ENCODE measurements around the gene NT5DC3.

Gene NT5DC3

DNA sequence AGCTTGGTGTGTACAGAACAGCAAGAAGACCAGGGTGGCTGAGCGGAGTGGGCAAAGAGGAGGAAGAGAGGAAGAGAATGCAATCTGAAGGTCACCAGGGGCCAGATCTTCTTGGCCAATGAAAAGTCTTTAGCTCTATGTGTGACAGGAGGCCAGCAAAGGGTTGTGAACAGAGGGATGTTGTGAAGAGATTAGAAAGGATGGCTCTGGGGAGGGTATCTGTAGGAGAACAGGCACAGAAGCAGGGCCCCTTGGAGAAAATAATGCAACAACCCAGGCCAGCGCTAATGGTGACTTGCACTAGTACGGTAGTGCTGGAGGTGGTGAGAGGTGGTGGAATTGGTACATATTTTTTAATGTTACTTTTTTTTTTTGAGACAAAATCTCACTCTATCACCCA is 97.2 kb downstream of the NT5DC3 start:
- no peak for DNase-seq

DNA sequence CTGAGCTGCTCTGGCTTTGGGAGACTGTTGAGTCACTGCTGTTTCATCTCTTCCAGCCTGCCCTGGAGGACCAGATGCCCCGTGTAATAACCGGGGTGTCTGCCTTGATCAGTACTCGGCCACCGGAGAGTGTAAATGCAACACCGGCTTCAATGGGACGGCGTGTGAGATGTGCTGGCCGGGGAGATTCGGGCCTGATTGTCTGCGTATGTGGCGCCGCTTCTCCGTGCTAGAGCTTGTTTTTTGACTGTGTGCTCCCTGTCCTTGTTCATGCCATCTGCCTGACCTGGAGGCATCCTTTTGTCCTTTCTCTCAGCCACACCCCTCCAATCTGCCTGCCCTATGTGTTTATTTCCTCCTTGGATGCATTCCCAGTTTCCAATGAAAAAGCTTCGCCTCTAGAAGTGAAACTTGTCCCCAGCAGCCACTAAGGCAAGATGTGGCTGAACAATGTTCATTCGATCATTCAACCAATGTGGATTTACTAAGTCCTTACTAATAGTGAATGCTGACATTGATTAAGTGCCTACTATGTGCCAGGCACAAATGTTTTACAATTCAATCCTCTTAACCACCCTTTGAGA is 98.6 kb downstream of the NT5DC3 start:
- no peak for DNase-seq

GRCh38 chr12:103737881-103738280 is 103.2 kb downstream of the NT5DC3 start:
- DNase-seq: no peak

- DNase-seq: no peak
Measured at GRCh38 chr12:103736572-103736971, 104.5 kb downstream of the NT5DC3 start.

DNA sequence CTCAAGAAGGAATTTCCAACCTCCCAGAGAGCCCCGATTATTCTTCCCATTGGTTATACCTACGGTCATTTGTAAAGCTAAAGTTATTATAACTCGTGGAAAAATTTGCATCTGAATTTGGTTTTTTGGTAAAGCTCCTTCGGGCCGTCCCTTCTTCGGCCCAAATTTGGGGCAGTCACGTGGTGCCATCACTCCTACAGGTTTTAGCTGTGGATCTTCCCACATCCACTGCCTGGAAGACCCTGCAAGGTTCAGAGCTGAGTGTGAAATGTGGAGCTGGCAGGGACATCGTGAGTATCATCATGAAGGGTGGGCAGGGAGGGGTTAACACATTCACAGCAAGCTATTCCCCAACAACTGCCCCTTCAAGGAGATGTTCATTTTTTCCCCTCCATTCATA is 105.7 kb downstream of the NT5DC3 start:
- no peak for DNase-seq

DNA sequence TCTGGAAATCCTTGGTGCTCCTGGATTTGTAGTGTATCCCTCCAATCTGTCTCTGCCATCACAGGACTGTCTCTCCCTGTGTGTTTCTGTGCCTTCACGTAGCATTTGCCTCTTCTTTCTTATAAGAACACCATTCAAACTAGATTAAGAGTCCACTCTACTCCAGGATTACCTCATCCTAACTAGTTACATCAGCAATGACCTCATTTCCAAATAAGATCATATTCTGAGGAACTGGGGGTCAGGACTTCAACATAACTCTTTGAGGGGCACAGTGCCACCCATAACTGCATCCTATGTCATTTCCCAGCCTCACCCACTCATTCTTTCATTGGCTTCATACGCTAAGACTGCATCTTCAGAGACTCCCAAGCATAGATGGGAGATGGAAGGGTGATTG is 106.2 kb downstream of the NT5DC3 start:
- no peak for DNase-seq

DNA sequence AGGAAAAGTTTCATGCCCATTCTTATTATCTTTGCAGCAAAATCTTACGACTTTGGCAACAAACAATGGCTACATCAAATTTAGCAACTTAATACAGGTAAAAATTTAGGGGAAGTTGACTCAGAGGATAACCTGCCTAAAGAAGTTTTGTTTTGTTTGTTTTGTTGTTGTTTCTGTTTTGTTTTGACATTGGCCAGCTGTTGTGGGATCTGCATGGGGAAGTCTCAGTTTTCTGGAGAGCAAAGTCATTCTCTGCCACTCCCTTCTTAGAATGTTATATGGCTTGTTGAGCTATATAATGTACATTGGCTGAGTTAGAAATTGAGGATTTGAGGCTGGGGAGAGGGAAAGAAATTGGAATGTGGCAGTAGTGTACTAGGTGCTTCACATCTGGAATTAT is 109.5 kb downstream of the NT5DC3 start:
- DNase-seq: no peak

DNA sequence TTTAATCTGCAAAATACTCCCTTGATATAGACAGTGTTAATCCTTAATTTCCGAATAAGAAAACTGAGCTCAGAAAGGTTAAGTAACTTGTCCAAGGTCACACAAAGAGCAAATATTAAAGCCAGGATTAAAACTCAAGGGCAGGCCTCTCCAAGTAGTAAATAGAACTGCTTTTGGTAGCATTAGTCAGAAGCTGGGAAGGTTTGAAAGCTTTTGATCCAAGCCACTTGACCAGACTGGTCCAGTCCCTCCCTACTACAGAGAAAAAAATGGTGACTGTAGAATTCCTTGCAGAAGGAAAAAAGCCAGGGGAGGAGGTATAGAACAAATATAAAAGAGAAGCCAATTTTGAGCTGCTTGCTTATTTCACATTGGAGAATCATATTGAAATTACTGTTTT is 111.5 kb downstream of the NT5DC3 start:
- DNase-seq: no peak

DNA sequence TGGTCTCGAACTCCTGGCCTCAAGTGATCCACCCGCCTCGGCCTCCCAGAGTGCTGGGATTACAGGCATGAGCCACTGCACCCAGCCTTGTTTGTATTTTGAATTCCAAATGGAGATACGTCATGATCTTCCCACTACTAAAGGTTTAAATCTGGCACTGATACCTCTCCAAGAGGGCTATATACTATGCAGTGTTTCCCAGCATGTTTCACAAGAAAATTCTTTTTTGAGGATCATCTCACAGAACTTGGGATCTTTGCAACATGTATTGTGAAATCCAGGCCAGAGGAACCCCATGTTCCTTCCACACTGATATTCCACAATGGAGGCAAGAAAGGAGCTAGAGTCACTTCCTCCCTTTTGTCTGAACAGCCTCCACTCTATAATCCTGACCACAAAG is 112.7 kb downstream of the NT5DC3 start:
- DNase-seq: peak; percentile 3

DNA sequence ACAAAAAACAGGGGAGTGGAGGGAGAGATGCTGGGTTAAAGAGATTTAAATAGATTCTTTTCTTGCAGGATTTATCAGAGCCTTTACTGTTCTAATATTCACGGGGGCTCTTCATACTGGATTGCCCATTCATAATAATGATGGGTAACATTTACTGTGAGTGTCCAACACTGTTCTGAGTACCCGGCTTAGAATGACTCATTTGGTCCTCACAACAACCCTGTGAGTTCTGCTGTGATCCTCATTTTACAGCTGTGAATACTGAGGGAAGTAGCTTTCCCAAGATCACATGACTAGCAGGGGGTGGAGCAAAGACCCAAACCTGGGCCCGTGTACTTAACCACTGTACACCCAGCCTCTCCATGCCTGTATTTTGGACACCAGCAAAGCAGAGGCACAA is 113.4 kb downstream of the NT5DC3 start:
- no peak for DNase-seq

DNA sequence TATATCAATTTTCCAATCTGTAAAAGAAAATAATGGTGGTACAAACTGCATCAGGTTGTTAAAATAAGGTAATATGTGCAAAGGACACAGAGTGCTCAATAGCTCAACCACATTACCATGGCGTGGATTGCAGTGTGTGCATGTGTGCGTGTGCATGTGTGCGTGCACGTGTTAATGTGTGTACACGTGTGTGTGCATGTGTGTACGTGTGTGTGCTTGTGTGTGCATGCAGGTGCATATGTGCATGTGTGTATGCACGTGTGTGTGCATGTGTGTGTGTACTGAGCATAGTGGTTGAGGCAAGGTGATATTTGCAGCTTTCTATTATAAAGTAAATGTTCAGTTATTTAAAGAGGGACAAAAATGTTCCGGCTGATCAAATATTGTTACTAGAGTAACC is 115.6 kb downstream of the NT5DC3 start:
- no peak for DNase-seq
